ENCODE measurements around the gene ERI3.
"Not testable (repeated sequence)": the region's sequence is repeated elsewhere in the genome, so short reads cannot be mapped to it uniquely, and the experiment has no call there.

ERI3 gene

DNA sequence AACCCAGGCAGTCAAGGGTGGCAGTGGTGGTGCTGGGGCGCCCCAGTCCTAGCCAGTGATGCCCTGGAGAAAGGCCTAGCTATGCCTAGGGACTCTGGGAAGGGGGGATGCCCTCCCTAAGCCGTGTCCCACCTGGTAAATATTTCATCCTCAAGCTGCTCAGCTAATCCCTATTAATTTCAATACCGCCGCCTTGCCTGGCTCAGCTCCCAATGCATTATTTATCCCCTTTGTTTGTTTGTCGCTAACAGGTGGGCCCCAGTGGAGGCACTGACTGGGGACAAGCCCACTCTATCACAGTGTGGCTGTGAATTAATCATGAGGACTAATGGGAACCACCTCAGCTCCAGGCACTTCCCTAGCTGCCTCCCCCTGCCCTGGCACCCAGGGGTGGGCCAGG is 119.2 kb downstream of the ERI3 start:
- no peak for DNase-seq

DNA sequence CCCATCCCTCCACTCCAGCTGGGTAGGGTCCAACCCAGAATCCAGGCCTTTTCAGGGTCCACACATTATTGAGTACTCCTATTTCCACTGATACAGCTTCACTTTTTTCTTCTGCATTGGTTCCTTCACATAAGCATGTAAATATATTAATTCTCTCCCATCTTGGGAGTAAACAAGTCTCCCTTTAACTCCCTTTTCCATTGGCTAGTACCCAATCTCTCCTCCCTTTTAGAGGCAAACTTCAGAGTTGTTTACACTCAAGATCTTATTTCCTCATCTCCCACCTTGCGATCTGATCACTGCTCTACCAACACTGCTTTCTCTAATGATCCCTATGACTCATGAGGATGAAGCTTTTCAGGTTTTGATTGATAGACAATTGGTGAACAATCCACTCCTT is 121.5 kb downstream of the ERI3 start:
- DNase-seq: no peak

DNA sequence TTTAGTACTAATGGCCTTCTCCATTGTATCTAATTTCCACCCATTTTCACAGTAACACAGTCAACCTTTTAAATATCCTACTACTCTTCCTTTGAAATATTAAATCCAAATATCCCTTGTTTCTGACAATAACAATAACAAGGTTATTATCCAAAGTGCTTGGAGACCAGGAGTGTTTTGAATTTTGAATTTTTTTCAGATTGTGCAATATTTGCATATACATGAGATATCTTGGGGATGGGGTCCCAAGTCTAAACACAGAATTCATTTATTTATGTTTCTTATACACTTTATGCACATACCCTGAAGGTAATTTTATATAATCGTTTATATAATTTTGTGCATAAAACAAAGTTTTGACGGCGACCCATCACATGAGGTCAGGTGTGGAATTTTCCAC is 124.3 kb downstream of the ERI3 start:
- no peak for DNase-seq

DNA sequence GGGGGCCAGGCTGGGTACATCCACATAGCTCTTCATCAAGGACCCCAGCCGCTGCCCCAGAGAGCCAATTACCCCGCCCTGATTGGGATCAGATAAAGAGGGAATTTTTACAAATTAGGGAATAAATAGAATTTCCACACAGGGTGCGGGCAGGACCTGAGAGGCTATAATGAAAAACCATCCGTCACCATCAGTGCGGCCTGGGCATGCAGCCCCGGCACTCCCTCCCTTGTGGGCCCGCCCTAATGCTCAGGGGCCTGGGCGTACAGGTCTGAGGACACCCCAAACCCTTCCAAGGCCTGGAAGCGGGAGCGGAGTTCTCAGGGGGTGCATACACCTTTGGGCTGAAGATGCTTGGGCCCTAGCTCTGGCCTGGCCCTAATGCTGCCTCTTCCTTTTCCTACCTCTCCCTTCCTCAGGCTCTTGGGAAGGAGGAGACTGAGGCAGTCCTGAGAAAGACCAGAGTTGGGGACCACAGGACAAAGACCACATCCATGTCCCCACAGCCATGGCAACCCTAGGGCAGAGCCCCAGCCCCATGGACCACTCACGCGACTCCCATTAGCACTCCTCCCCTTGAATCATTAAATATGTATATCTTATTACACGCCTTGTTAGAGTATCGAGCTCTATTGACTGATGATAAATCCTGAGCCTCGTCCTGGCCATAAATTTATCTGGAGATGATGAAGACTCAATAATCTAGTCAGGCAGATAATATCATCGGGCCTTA is 125.5 kb downstream of the ERI3 start:
- no peak for DNase-seq

DNA sequence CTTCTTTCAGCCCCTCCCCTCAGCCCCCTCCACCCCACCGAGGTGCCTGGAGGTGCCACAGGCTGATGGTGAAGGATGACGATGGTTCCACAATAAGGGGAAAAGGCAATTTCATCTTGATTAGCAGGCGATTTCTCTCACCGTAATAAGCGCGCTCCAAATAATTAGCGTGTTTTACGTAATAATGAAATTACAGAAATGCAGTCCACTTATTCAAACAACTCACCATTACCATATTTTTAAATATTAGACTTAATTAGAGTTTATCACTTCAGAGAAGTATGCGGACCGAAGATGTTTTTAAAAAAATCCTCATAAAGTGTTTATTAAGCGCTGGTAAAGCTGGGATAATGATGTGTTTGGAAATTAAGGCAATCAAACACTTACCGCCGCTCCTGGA is 126.8 kb downstream of the ERI3 start:
- no peak for DNase-seq

DNA sequence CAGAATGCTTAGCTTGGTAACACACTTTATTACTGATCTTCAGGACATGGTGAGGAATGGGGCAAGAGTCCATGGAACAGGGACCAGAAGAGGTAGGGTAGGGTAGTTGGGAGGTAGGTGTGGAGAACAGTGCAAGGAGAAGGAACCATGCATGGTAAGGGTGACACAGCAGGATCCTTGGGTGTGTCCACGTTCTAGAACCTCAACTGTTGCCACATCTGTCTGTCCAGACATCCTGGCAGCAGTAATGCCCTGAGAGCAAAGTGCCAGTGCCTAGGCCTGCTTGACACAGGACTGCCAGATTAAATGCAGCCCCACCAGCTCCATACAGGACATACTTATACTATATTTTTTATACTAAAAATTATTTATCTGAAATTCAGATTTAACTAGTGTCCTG is 127.8 kb downstream of the ERI3 start:
- DNase-seq: no peak

DNA sequence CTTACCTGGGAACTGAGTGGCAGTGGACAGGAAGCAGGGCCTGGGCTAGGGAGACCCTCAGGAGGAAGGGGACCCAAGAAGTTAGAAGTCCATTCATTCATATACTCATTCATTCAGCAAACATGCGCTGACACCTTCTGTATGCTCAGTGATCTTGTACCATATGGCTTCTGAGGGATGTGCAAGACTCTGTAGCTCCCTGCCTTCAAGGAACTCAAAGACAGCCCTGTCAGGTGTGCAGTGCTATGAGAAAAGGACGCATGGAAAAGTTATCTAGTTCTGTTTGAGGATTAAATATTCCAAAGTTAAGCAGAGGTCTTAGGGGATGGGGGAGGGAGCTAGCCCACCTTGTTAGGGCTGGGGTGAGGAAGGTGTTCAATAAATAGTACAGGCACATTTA is 129.3 kb downstream of the ERI3 start:
- no peak for DNase-seq

DNA sequence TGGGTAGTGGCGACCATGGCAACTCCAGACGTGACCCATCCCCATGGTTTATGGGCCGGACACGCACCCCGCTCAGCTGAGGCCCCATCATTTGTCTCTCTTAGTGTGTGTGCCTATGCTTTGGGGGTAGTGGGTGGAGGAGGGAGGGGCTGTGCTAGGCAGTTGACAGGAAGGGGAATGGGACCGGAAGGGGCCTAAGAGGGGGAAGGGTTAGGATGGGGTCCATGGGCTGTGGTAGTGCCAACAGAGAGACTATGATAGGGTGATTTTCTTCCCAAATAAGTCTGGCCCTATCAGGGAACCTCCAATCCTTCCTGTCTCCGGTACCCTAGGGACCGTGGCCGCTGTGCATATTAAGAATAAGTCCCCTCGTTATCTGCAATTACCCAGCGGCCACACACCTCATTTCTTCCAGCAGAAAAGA is 131.9 kb downstream of the ERI3 start:
- no peak for DNase-seq

DNA sequence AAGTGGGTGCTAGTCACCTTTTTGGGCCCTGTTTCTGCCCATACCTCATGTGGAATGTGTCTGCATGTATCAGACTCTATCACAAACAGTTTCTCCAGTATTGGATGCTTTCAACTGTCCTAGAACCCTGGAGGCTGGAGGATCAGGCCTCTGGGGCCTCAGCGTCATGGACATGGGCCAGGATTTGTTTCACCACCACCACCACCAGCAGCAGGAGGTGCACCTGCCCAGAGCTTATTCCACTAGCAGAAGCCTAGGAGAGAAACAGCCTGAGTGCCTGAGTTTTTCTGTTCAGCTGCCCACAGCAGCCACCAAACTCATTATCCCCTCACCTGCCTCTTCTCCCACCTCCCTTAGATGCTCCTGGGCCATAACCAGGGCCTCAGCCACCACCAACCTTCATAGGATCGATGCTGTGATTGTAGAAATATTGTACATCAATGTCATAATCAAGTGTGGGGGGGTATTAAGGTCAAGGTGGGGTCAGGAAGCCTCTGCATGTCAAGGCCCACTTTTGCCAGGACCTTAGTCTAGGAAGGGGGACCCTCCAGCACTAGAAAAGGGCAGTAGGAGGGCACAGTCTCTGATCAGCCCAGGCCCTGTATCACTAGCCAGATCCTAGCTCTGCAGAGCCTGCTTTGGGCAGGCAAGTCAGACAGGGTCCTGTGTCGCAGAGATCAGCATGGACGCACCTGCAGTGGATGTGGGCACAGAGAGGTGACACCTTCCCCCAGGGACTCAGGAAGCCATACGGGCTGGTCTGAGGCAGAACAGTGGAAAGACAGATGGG is 132.5 kb downstream of the ERI3 start:
- DNase-seq: no peak

DNA sequence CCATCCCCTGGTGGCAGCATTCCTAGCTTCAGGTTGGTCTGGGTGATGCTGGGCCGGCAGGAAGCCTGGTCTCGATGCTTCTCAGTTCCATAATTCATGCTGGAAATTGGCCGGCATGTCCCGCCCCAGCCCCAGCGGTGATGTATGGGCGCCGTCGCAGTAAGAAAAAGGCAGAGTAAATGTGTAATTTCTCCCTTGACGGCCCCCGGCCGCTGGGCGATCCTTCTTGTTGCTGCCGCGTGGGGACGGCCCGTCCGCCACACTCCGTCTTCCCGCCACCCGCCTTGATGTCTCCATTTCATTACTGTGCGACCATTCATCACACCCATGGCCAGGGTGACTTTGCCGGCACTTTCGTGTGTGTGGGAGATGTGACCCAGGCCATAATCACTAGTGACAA is 133.3 kb downstream of the ERI3 start:
- DNase-seq: no peak

DNA sequence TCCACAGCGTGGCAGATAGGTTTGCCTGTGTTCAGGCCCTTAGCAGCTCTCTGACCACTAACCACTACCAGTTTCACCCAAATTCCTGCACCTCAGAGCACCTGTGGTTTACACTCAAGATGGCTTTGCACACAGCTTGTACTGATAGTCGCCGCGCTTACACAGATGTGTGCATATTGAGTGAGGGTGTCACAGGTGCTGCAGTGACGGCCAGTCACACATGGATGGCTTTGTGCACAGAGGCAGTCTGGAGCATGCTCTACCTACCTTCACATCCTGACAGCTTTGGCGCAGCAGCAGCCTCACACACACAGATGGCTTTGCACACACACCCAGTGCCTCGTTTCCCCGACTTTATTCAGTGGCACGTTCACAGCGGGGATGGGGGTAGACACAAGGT is 134.3 kb downstream of the ERI3 start:
- no peak for DNase-seq

DNA sequence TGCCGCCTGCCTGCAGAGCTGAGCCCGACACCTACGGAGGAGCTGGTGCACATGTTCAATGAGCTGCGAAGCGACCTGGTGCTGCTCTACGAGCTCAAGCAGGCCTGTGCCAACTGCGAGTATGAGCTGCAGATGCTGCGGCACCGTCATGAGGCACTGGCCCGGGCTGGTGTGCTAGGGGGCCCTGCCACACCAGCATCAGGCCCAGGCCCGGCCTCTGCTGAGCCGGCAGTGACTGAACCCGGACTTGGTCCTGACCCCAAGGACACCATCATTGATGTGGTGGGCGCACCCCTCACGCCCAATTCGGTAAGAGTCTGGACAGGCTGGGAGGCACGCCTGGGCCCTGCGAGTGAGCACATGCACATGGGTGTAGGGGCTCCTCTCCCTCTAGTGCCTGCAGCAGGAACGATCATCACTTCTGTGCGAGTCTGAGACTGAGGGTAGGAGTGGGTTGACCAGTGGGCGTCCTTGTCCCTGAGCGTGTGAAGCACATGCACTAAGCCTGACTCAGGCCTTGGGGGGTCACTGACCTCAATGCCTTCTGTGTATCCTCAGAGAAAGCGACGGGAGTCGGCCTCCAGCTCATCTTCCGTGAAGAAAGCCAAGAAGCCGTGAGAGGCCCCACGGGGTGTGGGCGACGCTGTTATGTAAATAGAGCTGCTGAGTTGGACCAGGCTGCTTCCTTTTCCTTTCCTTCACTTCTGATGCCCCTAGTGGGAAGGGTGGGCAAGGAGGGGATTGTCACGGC is 134.9 kb downstream of the ERI3 start:
- DNase-seq: no peak

DNA sequence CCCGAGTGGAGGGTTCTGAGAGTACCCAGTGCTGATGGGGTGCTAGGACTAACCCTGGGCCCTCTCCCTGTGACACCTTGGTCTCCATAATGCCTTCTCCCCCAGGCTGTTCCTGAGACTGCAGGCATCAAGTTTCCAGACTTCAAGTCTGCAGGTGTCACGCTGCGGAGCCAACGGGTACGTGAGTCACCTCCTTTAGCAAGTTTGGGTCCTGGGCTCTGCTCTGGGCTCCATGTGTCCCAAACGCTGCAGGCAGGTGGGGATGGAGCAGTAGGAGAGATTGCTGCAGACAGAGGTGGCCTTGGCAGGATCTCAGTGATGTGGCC is 135.8 kb downstream of the ERI3 start:
- no peak for DNase-seq

DNA sequence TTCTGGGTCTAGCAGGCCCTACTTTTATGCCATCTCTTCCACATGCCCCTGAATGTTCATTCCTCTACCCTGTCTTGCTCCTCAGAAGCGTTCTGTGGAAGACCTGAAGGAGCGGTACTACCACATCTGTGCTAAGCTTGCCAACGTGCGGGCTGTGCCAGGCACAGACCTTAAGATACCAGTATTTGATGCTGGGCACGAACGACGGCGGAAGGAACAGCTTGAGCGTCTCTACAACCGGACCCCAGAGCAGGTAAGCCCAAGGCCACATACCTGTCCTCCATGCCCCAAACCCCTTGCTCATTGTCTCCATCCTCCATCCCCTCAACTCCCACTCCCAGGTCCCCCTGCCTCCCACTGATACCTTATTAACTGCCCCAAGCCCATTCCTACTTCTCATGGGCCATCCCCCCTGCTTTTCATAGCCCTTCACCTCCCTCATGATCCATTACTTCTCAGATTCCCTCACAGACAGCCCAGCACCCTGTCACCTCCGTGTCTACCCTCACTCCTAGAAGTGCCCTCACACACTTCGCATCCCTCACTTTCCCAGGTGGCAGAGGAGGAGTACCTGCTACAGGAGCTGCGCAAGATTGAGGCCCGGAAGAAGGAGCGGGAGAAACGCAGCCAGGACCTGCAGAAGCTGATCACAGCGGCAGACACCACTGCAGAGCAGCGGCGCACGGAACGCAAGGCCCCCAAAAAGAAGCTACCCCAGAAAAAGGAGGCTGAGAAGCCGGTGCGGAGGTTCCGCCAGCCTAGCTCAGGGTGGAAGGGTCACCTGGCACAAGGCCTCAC is 136.4 kb downstream of the ERI3 start:
- DNase-seq: no peak

DNA sequence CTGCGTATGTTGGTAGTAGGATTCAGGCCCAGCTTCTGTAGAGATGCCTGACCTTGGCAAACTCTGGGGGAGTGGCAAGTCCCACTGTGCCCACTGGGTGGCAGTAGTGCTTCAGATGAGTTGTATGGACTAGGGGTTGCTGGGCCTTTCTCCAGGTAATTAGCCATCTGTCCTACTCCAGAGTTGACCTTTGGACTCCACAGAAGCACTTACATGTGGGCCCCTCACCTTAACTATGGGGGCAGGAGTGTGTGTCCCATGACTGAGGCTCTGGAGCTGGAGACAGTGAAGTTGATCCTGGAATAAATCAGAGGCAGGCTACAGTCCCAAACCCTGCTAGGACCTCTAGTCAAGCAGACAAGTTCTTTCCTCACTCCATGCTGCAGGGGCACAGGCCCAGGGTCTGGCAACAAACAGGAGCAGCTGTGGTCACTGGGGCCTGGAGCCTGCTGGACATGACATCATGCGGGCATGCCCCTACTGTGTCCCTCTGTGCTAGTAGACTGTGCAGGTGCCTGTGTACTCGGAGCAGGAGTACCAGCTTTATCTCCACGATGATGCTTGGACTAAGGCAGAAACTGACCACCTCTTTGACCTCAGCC is 137.1 kb downstream of the ERI3 start:
- peak; percentile 47 for DNase-seq

DNA sequence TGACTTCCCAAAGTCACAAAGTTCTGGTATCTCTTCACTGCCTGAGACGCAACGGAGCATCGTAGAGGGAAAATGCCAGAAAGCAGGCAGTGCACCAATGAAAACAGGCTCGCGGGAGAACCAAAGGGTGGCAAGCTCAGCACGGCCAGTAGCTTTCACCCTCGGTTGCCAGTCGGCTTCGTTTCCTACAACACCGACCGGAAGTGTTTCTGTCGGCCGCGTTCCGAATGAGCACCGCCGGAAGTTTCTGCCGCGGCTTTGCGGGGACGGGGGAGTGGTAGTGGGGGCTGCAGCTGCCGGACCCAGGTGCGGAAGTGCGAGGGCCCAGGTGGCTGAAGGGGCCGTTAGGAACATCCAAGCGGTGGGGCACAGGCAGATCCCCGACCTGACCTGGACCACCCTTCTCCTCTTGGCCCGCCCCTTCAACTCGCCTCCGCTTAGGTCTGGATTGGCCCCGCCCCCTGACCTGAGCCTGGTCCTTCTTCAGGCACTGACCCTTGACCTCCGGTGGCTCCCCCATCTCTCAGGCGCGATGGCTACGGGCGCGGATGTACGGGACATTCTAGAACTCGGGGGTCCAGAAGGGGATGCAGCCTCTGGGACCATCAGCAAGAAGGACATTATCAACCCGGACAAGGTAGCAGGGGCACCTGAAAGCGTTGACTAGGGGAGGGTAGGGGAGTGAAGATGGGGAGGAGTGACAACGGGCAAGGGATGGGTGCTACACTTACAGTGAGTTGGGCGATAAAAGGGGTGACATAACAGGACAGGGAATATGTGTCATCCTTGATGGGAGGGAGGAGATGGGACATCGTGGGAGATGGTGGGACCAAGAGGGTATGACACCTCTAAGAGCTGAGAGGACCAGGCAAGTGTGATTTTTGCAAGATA is 141.6 kb downstream of the ERI3 start, which contains the start of gene DMAP1:
Gene DMAP1, plus strand, starts transcription at position 250 of the 891 bp plus-strand sequence. Its CDS starts 283 bp downstream, at position 533.
- peak; percentile 84 for DNase-seq

DNA sequence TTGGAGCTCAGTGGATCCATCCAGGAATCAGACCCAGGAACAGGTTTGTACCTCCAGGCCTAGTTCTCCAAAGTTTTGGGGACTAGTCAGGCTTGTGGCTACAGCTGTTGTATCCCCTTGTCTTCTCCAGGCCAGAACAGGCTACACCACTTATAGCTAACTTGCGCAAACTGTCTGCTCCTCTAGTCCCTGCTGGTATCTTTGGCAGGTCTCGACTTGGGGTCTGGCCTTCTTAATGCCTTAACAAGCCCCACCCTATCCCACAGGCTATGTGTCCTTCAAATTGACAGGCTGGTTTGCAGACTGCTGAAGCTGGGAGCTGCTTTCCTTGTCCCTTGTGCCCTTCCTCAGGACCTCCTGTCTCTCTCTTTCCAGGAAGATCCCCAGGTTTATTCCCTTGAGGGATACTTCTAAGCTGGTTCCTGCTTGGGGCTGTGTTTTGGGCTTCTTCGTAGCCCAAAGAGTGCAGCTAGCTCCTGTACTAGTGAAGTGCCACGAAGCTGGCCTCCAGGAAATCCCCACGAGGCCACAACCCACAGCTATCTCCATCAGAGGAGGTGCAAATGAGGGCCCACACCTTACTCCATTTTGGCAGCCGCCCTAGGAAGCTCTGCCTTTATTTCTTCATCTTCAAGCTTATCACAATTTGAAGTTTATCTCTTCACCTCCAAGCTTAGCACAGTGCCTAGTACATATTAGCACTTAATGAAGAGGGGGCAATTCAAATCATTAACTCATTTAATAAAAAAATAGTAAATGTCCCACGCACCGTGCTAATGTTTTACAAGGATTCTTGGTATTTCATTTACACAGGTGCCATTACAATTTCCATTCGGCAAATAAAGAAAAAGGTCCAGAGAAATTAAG is 142.5 kb downstream of the ERI3 start:
- no peak for DNase-seq

DNA sequence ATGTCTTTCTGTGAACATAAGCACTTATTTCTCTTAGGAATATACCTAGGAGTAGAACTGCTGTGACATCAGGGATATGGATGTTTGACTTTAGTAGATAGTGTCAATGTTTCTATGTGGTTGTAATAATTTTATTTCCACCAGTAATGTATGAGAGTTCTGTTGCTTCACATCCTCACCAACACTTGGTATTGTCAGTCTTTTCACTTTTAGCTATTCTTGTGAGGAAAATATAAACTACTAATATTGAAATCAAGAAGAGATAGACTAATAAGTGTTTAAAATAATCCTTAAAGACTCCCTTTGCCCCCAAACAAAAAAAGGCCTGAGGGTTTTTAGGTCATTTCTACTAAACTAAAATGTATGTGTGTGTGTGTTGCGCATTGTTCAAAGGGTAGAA is 144.5 kb downstream of the ERI3 start:
- DNase-seq: no peak

DNA sequence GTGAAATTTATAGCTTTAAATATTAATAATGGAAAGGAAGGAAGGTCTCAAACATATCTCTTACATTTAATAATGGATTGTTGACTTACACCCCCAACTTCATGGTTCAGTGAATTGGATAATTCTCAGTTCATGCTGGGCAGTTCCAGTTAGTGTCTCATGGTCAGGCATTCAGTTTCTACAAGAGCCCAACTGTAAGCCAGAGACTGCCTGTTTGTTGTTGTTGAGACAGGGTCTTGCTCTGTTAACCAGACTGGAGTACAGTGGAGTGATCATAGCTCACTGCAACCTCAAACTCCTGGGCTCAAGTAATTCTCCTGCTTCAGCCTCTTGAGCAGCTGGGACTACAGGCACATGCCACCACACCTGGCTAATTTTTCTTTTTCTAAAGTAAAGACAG is 146.8 kb downstream of the ERI3 start:
- no peak for DNase-seq

DNA sequence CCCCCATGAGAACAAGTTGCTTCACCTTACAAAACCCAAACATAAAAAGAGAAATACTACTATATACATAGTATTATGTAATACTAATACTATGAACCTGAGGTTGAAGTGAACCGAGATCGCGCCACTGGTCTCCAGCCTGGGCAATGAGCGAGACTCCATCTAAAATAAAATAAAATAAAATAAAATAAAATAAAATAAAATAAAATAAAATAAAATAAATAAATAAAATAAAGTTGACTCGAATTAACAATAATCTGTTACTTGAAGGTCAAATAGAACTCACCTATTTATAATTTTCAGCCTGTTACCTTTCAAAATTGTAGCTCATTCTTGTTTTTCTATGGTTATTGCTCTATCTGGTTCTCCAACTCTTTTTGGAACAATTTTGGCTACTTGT is 148.5 kb downstream of the ERI3 start:
- DNase-seq: not testable (repeated sequence)

Measured in fibroblast of skin of abdomen (primary cell).